Measurements from ENCODE around the gene TMEM19. TPM values are rescaled to one million over a fixed set of nuclear protein-coding genes. Genes with fewer than 3 reads are reported as not detected.

TMEM19 gene
- total and polyA plus RNA-seq, 8 donors, result 7.6 to 80.5 (median 11.1) TPM

- H3K27me3 ChIP-seq, result no peaks in the 10 kb centered on the region
- intact Hi-C loops (cut with DNase I; ENCODE audit: low total_unique reads), result no loop called here
These were observed 32.7 kb upstream of the TMEM19 start for GRCh38 chr12:71653137-71653536.

DNA sequence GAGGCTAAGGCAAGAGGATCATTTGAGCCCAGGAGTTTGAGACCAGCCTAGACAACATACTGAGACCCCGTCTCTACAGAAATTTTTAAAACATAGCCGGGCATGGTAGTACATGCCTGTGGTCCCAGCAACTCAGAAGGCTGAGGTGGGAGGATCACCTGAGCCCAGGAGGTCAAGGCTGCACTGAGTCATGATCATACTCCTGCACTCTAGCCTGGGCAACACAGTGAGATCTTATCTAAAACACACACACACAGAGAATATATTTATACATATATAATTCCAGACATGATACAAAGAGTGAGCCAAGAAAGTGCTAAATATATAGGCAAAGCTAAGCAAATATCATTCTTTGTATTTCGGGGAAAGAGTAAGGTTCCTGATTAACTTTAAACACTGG is 31.7 kb upstream of the TMEM19 start:
- WGBS, 5 donors, result 55 to 88% (median 68%) methylated on average over 3 of the region's 3 CpGs
- Histone ChIP-seq H3K27ac (no peak overlapping the region), H3K4me3 (no peak overlapping the region), H3K27me3 (no peaks in the 10 kb centered on the region), H3K4me1 (peaks cover 5 to 79% (median 26%) of the 10 kb centered on the region in 4 donors), H3K9me3 (no peaks in the 10 kb centered on the region), H3K36me3 (peaks cover 18 to 89% (median 71%) of the 10 kb centered on the region in 4 donors)
- intact Hi-C loops (cut with DNase I; ENCODE audit: low total_unique reads), result no loop called here
- no peak for TF ChIP-seq POLR2A (IDR thresholded peaks at IDR 0.05)
- no peak for TF ChIP-seq POLR2AphosphoS5 (IDR thresholded peaks at IDR 0.05)
- no peak for TF ChIP-seq EP300 (IDR thresholded peaks at IDR 0.05)
- TF ChIP-seq CTCF (IDR thresholded peaks at IDR 0.05), result no peak
- DNase-seq, result no peak

More at GRCh38 chr12:71653137-71653536, 32.7 kb upstream of the TMEM19 start:
- no peak overlapping the region for H3K4me3 ChIP-seq
- H3K4me1 ChIP-seq, result peaks cover 5 to 81% (median 30%) of the 10 kb centered on the region in 4 donors
- H3K9me3 ChIP-seq, result no peaks in the 10 kb centered on the region
- TF ChIP-seq EP300 (IDR thresholded peaks at IDR 0.05) (no peak), POLR2AphosphoS5 (IDR thresholded peaks at IDR 0.05) (no peak), CTCF (IDR thresholded peaks at IDR 0.05) (no peak), POLR2A (IDR thresholded peaks at IDR 0.05) (no peak)
- WGBS, 5 donors, result 88 to 100% (median 96%) methylated on average over 2 of the region's 2 CpGs
- peaks cover 10 to 86% (median 64%) of the 10 kb centered on the region in 4 donors for H3K36me3 ChIP-seq
- no peak overlapping the region for H3K27ac ChIP-seq
- DNase-seq, result no peak

DNA sequence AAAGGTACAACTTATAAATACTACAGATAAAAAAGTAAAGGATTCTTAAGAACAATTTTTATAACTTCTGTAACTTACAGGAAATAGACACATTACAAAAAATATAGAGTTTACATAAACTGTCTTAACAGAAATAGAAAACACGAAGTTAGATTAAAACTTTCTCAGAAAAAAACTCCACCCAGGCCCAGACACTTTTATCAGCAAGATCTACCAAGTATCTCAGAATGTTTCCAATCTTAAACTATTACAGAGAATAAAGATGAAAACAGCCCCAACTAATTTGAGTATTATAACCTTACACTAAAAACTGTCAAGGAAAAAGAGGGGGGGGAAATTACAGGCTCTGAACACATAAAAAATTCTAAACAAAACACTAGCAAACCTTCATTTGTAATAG is 30.4 kb upstream of the TMEM19 start:
- 10 to 37% (median 33%) methylated on average over 1 of the region's 1 CpG for WGBS, 5 donors
- H3K27ac ChIP-seq, result no peak overlapping the region
- intact Hi-C loops (cut with DNase I; ENCODE audit: low total_unique reads), result no loop called here
- peaks cover 5 to 81% (median 35%) of the 10 kb centered on the region in 4 donors for H3K4me1 ChIP-seq
- H3K4me3 ChIP-seq, result no peak overlapping the region
- TF ChIP-seq POLR2AphosphoS5 (IDR thresholded peaks at IDR 0.05) (no peak), POLR2A (IDR thresholded peaks at IDR 0.05) (no peak)
- H3K36me3 ChIP-seq, result peaks cover 18 to 89% (median 70%) of the 10 kb centered on the region in 4 donors
- no peaks in the 10 kb centered on the region for H3K27me3 ChIP-seq
- no peak for DNase-seq
- no peaks in the 10 kb centered on the region for H3K9me3 ChIP-seq

- no peak for TF ChIP-seq POLR2A (IDR thresholded peaks at IDR 0.05)
- TF ChIP-seq CTCF (IDR thresholded peaks at IDR 0.05), result no peak
- TF ChIP-seq EP300 (IDR thresholded peaks at IDR 0.05), result no peak
- no peak for TF ChIP-seq POLR2AphosphoS5 (IDR thresholded peaks at IDR 0.05)
- 90 to 100% (median 95%) methylated on average over 1 of the region's 1 CpG for WGBS, 5 donors
- peaks cover 6 to 81% (median 38%) of the 10 kb centered on the region in 4 donors for H3K4me1 ChIP-seq
- no peaks in the 10 kb centered on the region for H3K9me3 ChIP-seq
- no peaks in the 10 kb centered on the region for H3K27me3 ChIP-seq
- intact Hi-C loops (cut with DNase I; ENCODE audit: low total_unique reads), result no loop called here
- no peak for DNase-seq
- peaks cover 18 to 85% (median 67%) of the 10 kb centered on the region in 4 donors for H3K36me3 ChIP-seq
- H3K27ac ChIP-seq, result no peak overlapping the region
- no peak overlapping the region for H3K4me3 ChIP-seq
These were observed 30.0 kb upstream of the TMEM19 start for GRCh38 chr12:71655907-71656306.

DNA sequence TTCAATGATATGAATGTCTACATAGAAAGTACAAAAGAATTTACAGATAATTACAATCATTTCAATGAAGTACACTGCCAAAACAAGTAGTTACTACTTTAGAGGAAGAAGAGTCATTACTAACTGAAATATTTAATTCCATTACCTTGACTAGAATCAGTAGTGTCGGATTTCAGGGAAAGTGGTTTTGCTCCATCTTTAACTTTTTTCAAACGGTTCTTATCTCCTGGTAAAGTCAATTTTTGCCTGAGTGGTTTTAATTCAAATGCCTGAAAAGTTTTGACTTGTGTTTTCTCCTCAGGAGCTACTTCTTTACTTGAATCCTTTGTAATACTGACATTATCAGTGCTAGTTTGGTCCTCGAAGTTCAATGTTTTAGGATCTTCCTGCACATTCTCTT is 29.1 kb upstream of the TMEM19 start:
- H3K27ac ChIP-seq, result no peak overlapping the region
- peaks cover 18 to 78% (median 64%) of the 10 kb centered on the region in 4 donors for H3K36me3 ChIP-seq
- H3K4me3 ChIP-seq, result no peak overlapping the region
- 54 to 79% (median 65%) methylated on average over 3 of the region's 3 CpGs for WGBS, 5 donors
- DNase-seq, result no peak
- H3K27me3 ChIP-seq, result no peaks in the 10 kb centered on the region
- intact Hi-C loops (cut with DNase I; ENCODE audit: low total_unique reads), result no loop called here
- no peak for TF ChIP-seq EP300 (IDR thresholded peaks at IDR 0.05)
- TF ChIP-seq POLR2A (IDR thresholded peaks at IDR 0.05), result no peak
- TF ChIP-seq POLR2AphosphoS5 (IDR thresholded peaks at IDR 0.05), result no peak
- no peak for TF ChIP-seq CTCF (IDR thresholded peaks at IDR 0.05)
- peaks cover 14 to 81% (median 42%) of the 10 kb centered on the region in 4 donors for H3K4me1 ChIP-seq
- H3K9me3 ChIP-seq, result no peaks in the 10 kb centered on the region

Data from stomach (tissue), 9 donors.